GM04503 (cell line): Measurements from ENCODE around the gene ICE2.

Experiments used
- DNase-seq: peaks from one replicate; pipeline ENCODE4 v3.0.0-alpha.2; 2012; ENCODE audit warnings: low read depth

ICE2 gene

DNA sequence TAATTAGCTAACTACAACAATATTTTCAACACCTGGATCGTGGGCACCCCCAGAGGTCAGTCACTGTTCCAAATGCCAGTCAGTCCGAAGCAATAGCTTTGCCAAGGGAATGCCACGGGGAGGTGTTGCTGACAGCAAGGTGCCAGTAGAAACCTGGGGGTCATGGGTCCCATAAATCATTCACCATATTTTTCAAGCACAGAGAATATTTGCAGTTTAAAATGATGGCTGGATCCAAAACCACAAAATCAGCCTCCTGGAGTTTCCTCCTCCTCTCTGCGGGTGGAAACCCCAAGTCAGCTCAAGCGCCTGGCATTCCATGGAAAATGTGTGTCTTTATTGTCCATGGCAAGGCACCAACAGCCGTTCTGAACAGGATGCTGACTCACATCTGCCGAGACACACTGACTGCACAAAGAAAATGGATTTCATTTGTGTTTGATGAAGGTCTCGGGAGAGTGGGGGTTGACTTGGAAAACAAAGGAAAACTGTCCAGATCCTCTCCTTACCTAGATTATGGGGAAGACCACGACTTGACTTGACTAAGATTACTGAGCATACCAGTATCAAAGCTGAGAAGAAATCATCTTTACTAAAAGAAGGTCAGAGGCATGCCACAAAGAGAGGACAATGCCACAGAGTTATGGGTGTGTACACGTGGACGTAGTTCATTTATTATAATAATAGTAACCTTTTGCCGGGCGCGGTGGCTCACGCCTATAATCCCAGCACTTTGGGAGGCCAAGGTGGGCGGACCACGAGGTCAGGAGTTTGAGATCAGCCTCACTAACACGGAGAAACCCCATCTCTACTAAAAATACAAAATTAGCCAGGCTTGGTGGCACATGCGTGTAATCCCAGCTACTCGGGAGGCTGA is 107.5 kb downstream of the ICE2 start:
- DNase-seq: peak; percentile 96

DNA sequence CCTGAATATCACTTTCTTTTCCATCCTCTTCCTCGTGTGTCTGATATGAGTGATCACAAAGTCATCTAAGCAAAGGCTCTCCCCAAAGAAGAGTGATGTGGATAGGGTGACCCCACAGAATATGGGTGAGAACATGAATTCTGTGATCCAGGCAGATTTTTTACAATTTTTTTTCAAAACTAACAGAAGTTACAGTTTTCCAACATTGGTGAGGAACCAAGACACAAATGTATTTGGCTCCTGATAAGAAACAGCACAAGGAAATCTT is 108.1 kb downstream of the ICE2 start:
- no peak for DNase-seq

DNA sequence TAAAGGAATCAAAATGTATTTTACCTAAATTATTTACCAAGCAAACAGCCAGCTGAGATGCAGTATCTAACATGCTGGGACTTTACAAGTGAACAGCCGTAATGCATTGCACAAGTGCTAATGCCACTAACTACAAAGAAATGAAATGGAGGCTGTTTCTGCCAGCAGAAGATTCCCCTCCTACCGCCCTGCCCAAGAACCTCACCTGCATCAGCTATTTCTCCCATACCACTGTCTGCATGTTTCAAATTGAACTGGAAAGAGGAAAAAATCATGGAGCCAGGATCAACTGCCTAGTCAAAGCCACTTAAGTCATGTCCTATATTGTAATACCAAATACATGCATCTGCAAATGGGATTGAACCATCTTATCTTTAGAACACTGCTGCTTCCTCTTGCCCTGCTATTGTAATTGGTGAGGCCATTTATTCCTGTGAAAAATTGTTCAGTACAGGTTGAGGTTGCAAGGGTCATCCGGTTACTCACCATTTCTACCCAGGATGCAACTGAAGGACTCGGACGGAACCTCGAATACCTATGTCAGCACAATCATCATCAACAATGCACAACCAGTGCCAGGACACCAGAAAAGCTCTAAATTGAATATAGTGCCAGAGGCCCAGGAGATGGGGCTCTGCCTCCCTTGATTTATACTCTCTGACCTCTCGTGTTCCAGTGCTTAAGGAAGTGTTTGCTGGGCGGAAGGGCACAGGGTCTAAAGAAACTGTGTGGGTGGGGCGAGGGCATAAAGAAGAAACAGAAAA is 108.7 kb downstream of the ICE2 start:
- DNase-seq: no peak

DNA sequence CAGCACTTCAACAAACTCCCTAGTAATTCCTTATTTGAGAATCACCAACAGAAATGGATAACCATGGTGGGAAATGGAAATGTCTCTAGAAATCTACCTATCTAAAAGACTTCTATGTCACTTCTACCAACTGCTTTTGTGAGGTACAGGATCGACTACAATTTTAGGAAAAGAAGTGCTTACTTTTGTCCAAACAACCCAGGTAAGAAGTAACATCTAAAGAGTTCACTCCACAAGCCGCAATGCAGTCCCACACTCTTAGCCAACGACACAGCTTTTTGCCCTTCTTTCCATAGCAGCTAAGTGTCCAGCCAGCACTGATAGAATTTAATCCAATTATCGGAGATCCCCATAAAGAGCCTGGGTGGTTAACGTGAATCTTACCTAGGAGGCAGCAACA is 109.2 kb downstream of the ICE2 start:
- DNase-seq: no peak
